Temporal lobe (tissue), 1 donor: Measurements from ENCODE around the gene REG3G. TPM values are rescaled to one million over a fixed set of nuclear protein-coding genes. Genes with fewer than 3 reads are reported as not detected.

Source experiments
- total RNA-seq: library from RNA; depleted of rRNA; stranded (reverse); fragments of >200 nt; gene quantifications from one replicate; pipeline ENCODE4 v1.2.3, GENCODE V29; 2014

Gene REG3G
- total RNA-seq, 1 donor from 2014 or later = not detected

Other genes with a start within 250 kb of the REG3G start
- not detected for gene REG1B, start 62.3 kb downstream of the REG3G start, total RNA-seq
- gene REG1A, start 94.8 kb downstream of the REG3G start, total RNA-seq = not detected
- not detected for gene REG3A, start 134.1 kb downstream of the REG3G start, total RNA-seq